Measurements from ENCODE around the gene ARL4A.
"Not testable (repeated sequence)": the region's sequence is repeated elsewhere in the genome, so short reads cannot be mapped to it uniquely, and the experiment has no call there.

Gene ARL4A

GRCh38 chr7:12686891-12687717 is at the start of gene ARL4A:
TSS of gene ARL4A (plus strand) at chr7:12687633. CDS start at chr7:12688255, 622 bp downstream.
- peak; percentile 74 for DNase-seq (ENCODE audit: low read depth)

DNA sequence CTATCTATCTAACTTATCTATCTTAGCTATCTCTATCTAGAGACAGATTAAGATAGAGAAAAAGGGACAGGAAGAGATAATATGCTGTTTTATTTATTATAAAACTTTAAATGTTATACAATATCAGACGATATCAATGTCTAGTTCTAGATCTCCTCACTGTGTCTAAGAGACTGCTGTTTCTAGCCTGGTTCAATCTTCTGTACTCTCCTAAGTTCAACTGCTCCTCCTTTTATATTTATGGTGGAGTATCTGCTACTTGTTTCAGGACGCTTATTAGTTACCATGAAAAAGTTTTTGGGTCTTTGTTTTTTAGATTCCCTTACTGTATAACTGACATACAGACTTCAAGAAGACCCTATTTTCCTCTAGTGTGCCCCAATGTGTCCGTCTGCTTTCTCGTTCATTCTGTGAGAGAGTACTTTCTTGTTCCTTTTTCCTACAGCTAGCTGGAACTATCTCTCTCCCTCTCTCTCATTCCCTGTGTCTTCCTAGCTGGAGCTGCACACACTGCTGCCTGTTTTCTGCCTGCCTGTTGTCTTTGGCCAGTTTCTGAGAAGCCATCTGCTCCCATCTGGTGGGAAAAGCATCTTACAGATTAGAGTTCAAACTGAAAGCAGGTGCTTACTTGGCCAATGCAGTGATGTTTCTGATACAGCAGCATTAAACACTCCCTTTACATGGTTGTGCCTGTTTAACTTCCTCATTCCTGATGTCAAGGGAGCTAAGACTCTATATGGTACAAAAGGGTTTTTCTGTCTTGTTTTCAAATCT is 49.4 kb upstream of the ARL4A start:
- no peak for DNase-seq (ENCODE audit: low read depth)

GRCh38 chr7:12638851-12639456 is 48.5 kb upstream of the ARL4A start:
- no peak for DNase-seq (ENCODE audit: low read depth)

GRCh38 chr7:12640299-12641096 is 46.9 kb upstream of the ARL4A start:
- DNase-seq (ENCODE audit: low read depth), result no peak

DNA sequence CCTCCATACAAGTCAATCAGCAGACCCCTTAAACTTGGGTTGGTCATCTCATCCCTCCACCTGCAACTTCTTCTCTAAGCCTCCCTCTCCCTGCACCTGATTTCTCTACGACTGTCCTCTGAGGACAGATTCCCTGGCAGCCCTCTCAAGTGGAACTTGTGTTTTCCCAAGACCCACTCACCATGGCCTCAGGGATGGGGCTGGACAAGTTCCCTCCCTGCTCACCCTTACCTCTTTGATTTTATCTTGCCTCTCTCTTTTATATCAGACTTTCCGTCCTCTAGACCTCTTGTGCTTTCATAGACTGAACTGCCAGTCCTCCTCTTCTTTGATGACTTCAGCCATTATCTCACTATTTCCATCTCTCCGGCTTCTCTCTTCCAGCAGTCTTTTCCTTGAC is 46.2 kb upstream of the ARL4A start:
- DNase-seq (ENCODE audit: low read depth), result no peak

DNA sequence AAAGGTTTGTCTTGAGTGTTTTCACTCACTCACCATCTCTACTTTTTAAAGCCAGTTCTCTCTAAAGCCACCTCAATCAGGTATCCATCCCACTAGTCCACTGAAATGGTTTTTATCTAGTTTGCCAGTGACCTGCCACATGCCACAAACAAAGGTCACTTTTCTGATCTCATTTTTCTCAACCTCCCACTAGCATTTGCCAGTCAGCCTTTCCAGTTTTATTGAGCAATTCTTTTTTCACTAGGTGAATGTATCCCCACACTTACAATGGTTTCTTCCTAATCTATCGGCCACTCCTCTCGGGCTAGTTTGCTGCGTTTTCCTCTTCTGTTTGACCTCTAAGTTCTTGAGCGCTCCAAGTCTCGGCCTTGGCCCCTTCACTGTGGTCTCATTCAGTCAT is 44.9 kb upstream of the ARL4A start:
- no peak for DNase-seq (ENCODE audit: low read depth)

DNA sequence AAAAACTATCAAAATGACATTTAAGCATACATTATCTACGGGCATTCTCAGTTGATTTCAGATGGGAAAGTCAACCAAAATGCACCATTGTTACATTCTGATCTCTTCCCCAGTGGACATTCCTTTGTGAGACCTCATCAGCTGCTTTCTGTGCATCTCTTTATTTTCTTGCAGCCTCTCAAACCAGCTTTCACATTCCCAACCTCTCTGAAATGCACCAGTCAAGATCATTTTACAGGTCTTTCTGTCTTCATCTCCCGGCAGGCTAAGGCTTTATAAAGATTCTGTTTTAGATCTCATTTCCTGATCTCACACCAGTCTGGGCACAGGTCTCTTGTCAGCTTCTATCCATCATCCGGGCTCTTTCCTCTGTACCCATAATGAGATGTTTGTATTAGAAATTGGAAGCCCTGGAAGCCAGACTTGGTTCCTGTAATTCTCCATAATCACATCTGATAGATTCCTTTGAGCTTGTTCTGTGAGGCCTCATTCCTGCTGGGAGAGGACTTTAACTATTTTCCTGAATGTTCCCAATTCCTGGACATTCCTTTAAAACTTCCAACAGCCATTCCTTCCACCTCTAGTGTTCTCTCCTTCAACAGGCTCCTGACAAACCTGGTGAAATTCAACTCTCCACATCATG is 44.3 kb upstream of the ARL4A start:
- no peak for DNase-seq (ENCODE audit: low read depth)

DNA sequence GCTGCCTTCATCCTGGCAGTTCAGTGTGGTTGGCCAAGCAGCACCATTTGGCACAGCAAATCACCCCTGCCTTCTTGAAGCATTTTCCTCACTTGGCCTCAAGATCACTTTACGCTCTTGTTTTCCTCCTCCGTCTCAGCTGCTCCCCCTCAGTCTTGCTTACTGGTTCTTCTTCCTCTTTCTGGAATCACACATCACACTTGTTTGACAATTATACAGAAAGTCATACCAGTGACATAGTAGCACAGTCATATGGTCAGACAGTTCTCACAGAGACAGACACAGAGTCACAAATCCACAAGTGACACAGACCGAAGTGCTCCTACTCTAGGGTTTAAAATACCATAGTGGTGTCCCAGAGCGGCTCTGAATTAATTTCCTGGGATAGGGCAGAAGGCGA is 43.8 kb upstream of the ARL4A start:
- no peak for DNase-seq (ENCODE audit: low read depth)

DNA sequence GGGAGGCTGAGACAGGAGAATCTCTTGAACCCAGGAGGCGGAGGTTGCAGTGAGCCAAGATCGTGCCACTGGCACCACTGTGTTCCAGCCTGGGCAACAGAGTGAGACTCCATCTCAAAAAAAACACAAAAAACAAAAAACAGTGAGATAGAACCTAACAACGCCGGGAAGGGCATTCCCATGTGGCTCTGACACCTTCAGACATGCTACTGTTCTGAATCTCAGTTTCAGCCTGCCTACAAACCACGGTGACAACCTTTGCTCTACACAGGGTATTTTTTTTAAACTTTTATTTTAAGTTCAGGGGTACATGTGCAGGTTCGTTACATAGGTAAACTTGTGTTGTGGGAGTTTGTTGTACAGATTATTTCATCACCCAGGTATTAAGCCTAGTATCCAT is 42.2 kb upstream of the ARL4A start:
- DNase-seq (ENCODE audit: low read depth), result not testable (repeated sequence)

DNA sequence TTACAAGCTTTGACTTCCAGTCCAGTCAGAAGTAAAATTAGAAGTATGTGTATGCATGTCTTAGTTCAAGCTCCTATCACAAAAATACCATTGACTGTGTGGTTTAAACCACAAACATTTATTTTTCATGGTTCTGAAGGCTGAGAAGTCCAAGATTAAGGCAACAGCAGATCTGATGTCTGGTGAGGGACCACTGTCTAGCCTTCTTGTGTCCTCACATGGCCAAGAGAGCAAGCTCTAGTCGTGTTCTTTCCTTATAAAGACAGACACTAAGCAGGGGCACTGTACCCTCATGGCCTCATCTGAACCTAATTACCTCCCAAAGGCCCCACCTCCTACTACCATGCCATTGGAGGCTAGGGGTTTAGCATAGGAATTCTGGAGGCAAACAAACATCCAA is 41.3 kb upstream of the ARL4A start:
- no peak for DNase-seq (ENCODE audit: low read depth)

DNA sequence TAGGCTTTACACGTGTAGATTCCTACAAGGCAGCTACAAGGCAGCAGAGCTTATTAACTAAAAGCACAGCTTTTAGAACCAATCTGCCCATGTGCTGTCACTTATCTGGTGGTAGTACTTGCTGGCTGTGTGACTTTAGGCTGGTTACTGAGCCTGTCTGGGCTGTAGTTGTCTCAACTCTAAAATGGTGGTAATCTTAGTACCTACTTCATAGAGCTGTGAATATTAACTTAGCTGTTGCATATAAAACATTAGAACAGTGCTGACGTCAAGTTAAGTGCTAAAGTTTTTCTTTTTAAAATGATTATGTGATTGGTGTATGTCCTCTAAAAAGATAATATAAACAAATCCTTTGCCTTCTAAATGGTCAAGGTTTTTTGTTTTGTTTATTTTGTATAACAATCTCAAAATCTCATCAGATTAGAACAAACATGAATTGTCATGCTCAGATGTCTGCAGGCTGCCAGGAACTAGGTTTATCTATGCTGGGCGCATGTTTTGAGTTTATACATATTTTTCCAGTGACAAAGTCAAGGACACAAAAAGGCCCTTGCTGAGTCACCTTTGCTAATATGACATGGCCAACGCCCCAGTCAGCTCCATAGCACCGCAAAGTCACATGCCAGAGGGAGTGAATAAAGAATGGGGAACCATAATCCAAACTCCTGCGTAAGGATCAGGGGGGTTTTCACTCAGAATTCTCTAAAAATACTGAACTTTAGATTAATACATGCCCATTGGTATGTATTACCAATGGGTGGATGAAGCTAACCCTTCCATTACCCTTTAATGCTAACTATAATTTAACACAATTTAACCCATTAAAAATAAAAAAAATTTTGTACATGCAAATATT is 39.8 kb upstream of the ARL4A start:
- DNase-seq (ENCODE audit: low read depth), result no peak

DNA sequence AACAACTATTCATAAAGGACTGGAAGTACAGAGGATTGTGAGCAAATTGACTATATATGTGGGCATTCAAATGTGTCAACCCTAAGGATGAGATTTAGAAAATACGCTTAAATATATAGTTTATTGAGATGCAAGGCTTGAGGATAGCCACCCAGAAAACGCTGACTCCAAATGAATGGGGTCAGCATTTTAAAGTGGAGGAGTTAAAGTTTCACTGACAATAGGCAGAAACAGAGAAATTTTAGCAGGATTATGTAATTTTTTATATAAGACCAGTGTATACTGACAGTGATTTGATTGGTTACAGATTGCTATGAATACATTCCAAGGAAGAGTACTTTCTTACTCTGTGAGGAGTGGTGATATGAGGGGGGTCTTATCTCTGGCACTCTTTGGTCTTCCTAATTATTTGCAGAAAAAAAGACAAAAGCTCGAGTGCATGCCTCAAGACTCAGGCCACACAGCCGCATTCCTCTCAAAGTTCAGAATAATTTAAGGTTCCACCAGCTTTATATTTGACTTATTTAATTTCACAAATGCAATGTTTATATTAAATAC is 38.6 kb upstream of the ARL4A start:
- DNase-seq (ENCODE audit: low read depth), result no peak

- no peak for DNase-seq (ENCODE audit: low read depth)
Observed at GRCh38 chr7:12649348-12649747, 38.1 kb upstream of the ARL4A start.

DNA sequence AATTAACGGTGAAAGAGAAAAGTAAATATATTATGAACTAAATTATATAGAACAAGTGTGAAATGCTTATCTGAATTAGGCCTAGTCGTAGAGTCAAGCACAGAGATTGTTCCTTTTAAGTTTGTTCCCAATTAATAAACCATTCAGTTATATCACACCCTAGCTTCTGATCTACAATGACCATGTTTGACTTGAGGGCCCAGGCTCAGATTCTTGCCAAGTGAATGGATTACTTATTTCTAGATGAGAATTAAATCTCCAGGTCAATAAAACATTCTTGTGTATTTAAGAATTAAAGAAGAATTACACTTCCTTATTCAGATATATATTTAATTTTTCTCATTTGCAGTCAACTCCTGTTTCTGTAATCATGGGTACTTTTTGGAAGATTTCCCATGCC is 37.4 kb upstream of the ARL4A start:
- DNase-seq (ENCODE audit: low read depth), result no peak

DNA sequence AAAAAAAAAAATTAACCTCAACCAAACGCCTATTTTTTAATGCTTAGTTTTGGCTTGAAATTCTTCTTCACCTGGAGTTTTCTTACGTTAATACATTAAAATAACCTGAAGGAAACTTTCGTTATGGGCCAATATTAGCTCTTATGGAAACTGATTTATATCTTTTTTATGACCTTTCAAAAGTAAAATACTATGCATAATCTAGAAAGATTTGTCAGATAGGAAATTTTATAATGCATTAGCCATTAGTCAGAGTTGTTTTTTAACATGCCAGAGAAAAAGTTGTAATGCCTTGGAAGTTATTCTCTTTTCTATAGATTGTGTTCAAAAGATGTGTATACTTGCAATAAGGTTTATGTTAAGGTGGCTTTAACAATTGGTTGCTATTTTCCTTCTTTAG is 34.3 kb upstream of the ARL4A start:
- no peak for DNase-seq (ENCODE audit: low read depth)

DNA sequence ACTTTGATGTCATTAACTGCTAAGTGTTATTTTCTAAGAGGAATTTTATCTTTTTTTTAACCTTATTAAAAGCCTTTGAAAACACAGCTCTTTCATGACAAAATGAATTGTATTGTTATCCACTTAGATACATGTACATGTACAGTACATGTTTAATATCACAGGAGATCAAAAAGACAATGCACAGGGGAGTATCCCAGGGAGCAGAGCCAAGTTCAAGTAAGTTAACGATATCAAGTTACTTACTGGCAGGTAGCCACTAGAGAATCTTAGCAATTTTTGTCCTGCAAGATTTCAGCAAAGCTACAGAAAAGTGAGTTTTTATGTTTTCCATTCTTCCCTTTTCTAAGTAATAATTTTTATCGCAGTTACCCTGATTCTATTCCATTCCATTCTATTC is 33.9 kb upstream of the ARL4A start:
- DNase-seq (ENCODE audit: low read depth), result no peak

GRCh38 chr7:12655161-12655560 is 32.3 kb upstream of the ARL4A start:
- DNase-seq (ENCODE audit: low read depth), result no peak

DNA sequence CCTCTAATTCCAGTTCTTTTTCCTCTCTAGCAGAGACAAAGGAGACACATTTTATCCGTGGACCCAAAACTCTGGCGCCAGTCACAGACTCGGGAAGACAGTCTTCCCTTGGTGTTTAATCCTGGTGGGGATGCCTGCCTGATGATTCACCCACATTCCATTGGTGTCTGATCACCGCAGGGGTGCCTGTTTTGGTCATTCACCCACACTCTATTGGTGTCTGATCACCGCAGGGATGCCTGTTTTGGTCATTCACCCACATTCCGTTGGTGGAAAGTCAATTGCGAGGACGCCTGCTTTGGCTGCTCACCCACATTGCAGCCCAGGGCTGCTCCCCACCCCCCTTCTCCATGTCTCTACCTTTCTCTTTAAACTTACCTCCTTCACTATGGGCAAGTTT is 27.0 kb upstream of the ARL4A start:
- DNase-seq (ENCODE audit: low read depth), result not testable (repeated sequence)

GRCh38 chr7:12660986-12661385 is 26.4 kb upstream of the ARL4A start:
- not testable (repeated sequence) for DNase-seq (ENCODE audit: low read depth)

DNA sequence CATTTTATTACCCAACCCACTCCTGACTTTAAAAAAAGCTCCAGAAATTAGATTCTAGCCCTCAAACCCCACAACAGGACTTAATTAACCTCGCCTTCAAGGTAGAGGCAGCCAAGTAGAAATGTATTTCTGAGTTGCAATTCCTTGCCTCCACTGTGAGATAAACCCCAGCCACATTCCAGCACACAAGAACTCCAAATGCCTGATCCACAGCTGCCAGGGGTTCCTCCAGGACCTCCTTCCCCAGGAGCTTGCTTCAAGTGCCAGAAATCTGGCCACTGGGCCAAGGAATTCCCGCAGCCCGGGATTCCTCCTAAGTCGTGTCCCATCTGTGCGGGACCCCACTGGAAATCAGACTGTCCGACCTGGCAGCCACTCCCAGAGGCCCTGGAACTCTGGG is 25.9 kb upstream of the ARL4A start:
- DNase-seq (ENCODE audit: low read depth), result no peak
